GM23338 (cell line): ENCODE data around the gene SPOPL. TPM values are rescaled to one million over a fixed set of nuclear protein-coding genes. Genes with fewer than 3 reads are reported as not detected.

Experiments
- ATAC-seq: fragments of 200-7000 bp; cut with Tn5 transposase; 3 replicates; pipeline ENCODE4 v1.9.1; 2020
- DNase-seq: peaks from one replicate; pipeline ENCODE4 v3.0.0-alpha.2; 2015; ENCODE audit warnings: low spot score
- H2AFZ ChIP-seq: fragments of 200-600 bp; sonication (generic); 2 replicates; pipeline ENCODE4 v1.8.0; 2016; ENCODE audit warnings: antibody characterized with exemption, mild to moderate bottlenecking, moderate library complexity
- H3F3A ChIP-seq: fragments of 200-600 bp; sonication (generic); replicated peaks from 2 replicates; pipeline ENCODE4 v1.8.0; 2017; ENCODE audit warnings: antibody characterized with exemption, mixed run types, low read depth
- H3K27ac ChIP-seq: fragments of 200-600 bp; sonication (generic); 2 replicates; pipeline ENCODE4 v1.6.1; 2016; ENCODE audit warnings: low read depth
- H3K27me3 ChIP-seq: fragments of 200-600 bp; sonication (generic); 2 replicates; pipeline ENCODE4 v1.8.0; 2016; ENCODE audit warnings: mild to moderate bottlenecking, mixed run types, moderate library complexity; ENCODE audit not compliant: insufficient read depth
- H3K36me3 ChIP-seq: fragments of 200-600 bp; sonication (generic); 2 replicates; pipeline ENCODE4 v1.8.0; 2016; ENCODE audit warnings: mild to moderate bottlenecking; ENCODE audit not compliant: insufficient read depth
- H3K4me1 ChIP-seq: fragments of 200-600 bp; sonication (generic); 2 replicates; pipeline ENCODE4 v1.8.0; 2016; ENCODE audit warnings: mild to moderate bottlenecking, moderate library complexity; ENCODE audit not compliant: insufficient read depth
- H3K4me2 ChIP-seq: fragments of 200-600 bp; sonication (generic); 2 replicates; pipeline ENCODE4 v1.7.1; 2017; ENCODE audit warnings: mixed run types
- H3K4me3 ChIP-seq: fragments of 200-600 bp; sonication (generic); 2 replicates; pipeline ENCODE4 v1.6.1; 2016; ENCODE audit warnings: mixed run types
- H3K79me2 ChIP-seq: fragments of 200-600 bp; sonication (generic); replicated peaks from 2 replicates; pipeline ENCODE4 v1.8.0; 2017; ENCODE audit warnings: mild to moderate bottlenecking; ENCODE audit not compliant: insufficient read depth
- H3K9me2 ChIP-seq: fragments of 200-600 bp; sonication (generic); 2 replicates; pipeline ENCODE4 v1.8.0; 2017; ENCODE audit not compliant: insufficient read depth
- H4K20me1 ChIP-seq: fragments of 200-600 bp; sonication (generic); replicated peaks from 2 replicates; pipeline ENCODE4 v1.8.0; 2017; ENCODE audit warnings: mild to moderate bottlenecking; ENCODE audit not compliant: insufficient read depth
- H3K27ac Mint-ChIP-seq: 2 replicates; pipeline ENCODE4 v1.8.0; 2020; ENCODE audit warnings: inconsistent platforms, mild to moderate bottlenecking, moderate library complexity, mixed read lengths
- H3K27me3 Mint-ChIP-seq: 3 replicates; pipeline ENCODE4 v1.8.0; 2022; ENCODE audit warnings: low read depth, mild to moderate bottlenecking, moderate library complexity, mixed read lengths, inconsistent platforms; ENCODE audit not compliant: insufficient read depth, poor library complexity
- H3K36me3 Mint-ChIP-seq: 3 replicates; pipeline ENCODE4 v1.8.0; 2021; ENCODE audit warnings: low read depth, mild to moderate bottlenecking, inconsistent platforms, moderate library complexity, mixed read lengths
- H3K4me1 Mint-ChIP-seq: 3 replicates; pipeline ENCODE4 v1.8.0; 2020; ENCODE audit warnings: mild to moderate bottlenecking, inconsistent platforms, mixed read lengths
- H3K4me3 Mint-ChIP-seq: 3 replicates; pipeline ENCODE4 v1.8.0; 2021; ENCODE audit warnings: moderate library complexity, mild to moderate bottlenecking, inconsistent platforms, mixed read lengths
- H3K9me3 Mint-ChIP-seq: 3 replicates; pipeline ENCODE4 v1.8.0; 2020; ENCODE audit warnings: moderate library complexity, mild to moderate bottlenecking, inconsistent platforms, mixed read lengths
- ETS1 ChIP-seq: IDR thresholded peaks from 2 replicates; pipeline ENCODE4 v1.6.1; 2016; ENCODE audit warnings: antibody characterized with exemption
- STAT1 ChIP-seq: IDR thresholded peaks from one replicate; pipeline ENCODE4 v1.6.1; 2016; ENCODE audit warnings: antibody characterized with exemption; ENCODE audit not compliant: unreplicated experiment
- ZNF331 ChIP-seq: fragments of 250-450 bp; sonication (Bioruptor Pico); IDR thresholded peaks from 2 replicates; pipeline ENCODE4 v1.5.0; 2020; ENCODE audit warnings: low read depth, mild to moderate bottlenecking, moderate library complexity
- polyA plus RNA-seq: library from polyadenylated mRNA; unstranded; fragments of >200 nt; fragmentation: Nextera tagmentation; extraction: Ambion mirVana; gene quantifications from 2 replicates; pipeline ENCODE4 v1.2.1, GENCODE V29; 2016
- total RNA-seq: library from RNA; depleted of rRNA; stranded (reverse); fragments of >200 nt; shearing (Covaris generic); gene quantifications from 2 replicates; pipeline ENCODE4 v1.2.3, GENCODE V29; 2014
- TF ChIP-seq, protein P1 (sequence below): fragments of 250-450 bp; sonication (Bioruptor Pico); IDR thresholded peaks from 2 replicates; pipeline ENCODE4 v1.5.0; 2020; ENCODE audit warnings: mild to moderate bottlenecking, moderate library complexity

Gene SPOPL
- total and polyA plus RNA-seq, 2 experiments from 2014 or later: 4.5 to 15.4 TPM

DNA sequence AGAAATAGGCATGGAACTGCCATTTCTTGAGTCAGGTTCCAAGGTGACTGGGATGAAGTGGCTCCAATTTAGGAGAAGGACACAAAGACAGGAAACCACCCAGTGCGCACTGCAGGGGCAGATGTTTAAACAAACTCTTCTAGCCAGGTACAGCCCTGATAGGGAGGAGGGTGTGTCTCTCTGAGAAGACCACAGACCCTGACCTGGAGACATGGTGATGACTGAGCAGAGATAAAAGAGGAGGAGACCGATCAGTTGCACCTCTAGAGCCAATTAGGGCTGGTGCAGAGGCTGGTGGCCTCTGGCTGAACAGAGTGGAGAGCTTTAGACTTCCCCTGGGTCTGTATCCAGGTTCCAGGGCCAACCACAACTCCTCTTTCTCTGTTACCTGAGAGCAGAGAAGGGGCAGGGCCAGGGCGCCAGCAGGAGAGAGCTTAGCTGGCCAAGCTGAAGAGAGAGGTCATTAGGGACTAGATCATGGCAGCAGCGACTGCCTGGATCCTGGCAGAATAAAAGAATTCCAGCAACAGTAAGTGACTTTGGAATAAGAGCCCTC lies 5.4 kb upstream of the SPOPL start (continued):
- TF ChIP-seq, protein P1, sequence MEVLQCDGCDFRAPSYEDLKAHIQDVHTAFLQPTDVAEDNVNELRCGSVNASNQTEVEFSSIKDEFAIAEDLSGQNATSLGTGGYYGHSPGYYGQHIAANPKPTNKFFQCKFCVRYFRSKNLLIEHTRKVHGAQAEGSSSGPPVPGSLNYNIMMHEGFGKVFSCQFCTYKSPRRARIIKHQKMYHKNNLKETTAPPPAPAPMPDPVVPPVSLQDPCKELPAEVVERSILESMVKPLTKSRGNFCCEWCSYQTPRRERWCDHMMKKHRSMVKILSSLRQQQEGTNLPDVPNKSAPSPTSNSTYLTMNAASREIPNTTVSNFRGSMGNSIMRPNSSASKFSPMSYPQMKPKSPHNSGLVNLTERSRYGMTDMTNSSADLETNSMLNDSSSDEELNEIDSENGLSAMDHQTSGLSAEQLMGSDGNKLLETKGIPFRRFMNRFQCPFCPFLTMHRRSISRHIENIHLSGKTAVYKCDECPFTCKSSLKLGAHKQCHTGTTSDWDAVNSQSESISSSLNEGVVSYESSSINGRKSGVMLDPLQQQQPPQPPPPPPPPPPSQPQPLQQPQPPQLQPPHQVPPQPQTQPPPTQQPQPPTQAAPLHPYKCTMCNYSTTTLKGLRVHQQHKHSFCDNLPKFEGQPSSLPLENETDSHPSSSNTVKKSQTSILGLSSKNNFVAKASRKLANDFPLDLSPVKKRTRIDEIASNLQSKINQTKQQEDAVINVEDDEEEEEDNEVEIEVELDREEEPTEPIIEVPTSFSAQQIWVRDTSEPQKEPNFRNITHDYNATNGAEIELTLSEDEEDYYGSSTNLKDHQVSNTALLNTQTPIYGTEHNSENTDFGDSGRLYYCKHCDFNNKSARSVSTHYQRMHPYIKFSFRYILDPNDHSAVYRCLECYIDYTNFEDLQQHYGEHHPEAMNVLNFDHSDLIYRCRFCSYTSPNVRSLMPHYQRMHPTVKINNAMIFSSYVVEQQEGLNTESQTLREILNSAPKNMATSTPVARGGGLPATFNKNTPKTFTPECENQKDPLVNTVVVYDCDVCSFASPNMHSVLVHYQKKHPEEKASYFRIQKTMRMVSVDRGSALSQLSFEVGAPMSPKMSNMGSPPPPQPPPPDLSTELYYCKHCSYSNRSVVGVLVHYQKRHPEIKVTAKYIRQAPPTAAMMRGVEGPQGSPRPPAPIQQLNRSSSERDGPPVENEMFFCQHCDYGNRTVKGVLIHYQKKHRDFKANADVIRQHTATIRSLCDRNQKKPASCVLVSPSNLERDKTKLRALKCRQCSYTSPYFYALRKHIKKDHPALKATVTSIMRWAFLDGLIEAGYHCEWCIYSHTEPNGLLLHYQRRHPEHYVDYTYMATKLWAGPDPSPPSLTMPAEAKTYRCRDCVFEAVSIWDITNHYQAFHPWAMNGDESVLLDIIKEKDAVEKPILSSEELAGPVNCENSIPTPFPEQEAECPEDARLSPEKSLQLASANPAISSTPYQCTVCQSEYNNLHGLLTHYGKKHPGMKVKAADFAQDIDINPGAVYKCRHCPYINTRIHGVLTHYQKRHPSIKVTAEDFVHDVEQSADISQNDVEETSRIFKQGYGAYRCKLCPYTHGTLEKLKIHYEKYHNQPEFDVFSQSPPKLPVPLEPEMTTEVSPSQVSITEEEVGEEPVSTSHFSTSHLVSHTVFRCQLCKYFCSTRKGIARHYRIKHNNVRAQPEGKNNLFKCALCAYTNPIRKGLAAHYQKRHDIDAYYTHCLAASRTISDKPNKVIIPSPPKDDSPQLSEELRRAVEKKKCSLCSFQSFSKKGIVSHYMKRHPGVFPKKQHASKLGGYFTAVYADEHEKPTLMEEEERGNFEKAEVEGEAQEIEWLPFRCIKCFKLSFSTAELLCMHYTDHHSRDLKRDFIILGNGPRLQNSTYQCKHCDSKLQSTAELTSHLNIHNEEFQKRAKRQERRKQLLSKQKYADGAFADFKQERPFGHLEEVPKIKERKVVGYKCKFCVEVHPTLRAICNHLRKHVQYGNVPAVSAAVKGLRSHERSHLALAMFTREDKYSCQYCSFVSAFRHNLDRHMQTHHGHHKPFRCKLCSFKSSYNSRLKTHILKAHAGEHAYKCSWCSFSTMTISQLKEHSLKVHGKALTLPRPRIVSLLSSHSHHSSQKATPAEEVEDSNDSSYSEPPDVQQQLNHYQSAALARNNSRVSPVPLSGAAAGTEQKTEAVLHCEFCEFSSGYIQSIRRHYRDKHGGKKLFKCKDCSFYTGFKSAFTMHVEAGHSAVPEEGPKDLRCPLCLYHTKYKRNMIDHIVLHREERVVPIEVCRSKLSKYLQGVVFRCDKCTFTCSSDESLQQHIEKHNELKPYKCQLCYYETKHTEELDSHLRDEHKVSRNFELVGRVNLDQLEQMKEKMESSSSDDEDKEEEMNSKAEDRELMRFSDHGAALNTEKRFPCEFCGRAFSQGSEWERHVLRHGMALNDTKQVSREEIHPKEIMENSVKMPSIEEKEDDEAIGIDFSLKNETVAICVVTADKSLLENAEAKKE (CRISPR knock-in tag): no peak
- TF ChIP-seq STAT1 (no peak), ETS1 (no peak)

GRCh38 chr2:138497294-138497693 lies 4.3 kb upstream of the SPOPL start:
- Mint-ChIP-seq H3K9me3 (no peaks in the 10 kb centered on the region), H3K4me3 (no peak overlapping the region), H3K4me1 (peaks cover 24% of the 10 kb centered on the region), H3K27ac (no peak overlapping the region), H3K36me3 (no peaks in the 10 kb centered on the region; the same call in 2 of the 3 replicates), H3K27me3 (peaks cover 10% of the 10 kb centered on the region)
- no peaks in the 10 kb centered on the region for H3K27me3 ChIP-seq
- H3K36me3 ChIP-seq: no peaks in the 10 kb centered on the region
- peaks cover 9% of the 10 kb centered on the region for H3F3A ChIP-seq
- DNase-seq (no peak), ATAC-seq (no peak)
- no peaks in the 10 kb centered on the region for H4K20me1 ChIP-seq
- peaks cover 3% of the 10 kb centered on the region; the same call in 1 of the 2 replicates for H3K9me2 ChIP-seq
- H3K4me3 ChIP-seq: no peak overlapping the region
- TF ChIP-seq ETS1 (no peak), ZNF331 (CRISPR knock-in tag) (no peak)
- no peak overlapping the region for H3K4me2 ChIP-seq
- peaks cover under 1% of the 10 kb centered on the region; the same call in 1 of the 2 replicates for H3K79me2 ChIP-seq
- H3K4me1 ChIP-seq: peaks cover 16% of the 10 kb centered on the region; the same call in 1 of the 2 replicates
- H3K27ac ChIP-seq: no peak overlapping the region
- no peak overlapping the region for H2AFZ ChIP-seq
